Measurements from ENCODE around the gene SOHLH1.

GRCh38 chr9:135669616-135670285 lies 29.5 kb downstream of the SOHLH1 start:
- TF ChIP-seq REST (IDR thresholded peaks at IDR 0.05; ENCODE audit: insufficient read depth in 1 of 2, low read depth in 2 of 2, low read length in 2 of 2) (no peak), TAF1 (IDR thresholded peaks at IDR 0.05; ENCODE audit: borderline replicate concordance, insufficient read depth, low read length) (no peak)

All from PFSK-1 (cell line).